H54 (cell line): ENCODE measurements around the gene AKNAD1.
"Not testable (repeated sequence)": the region's sequence is repeated elsewhere in the genome, so short reads cannot be mapped to it uniquely, and the experiment has no call there.

Source experiments
- DNase-seq: peaks from one replicate; pipeline ENCODE4 v3.0.0; 2011; ENCODE audit warnings: low spot score, mixed read lengths; ENCODE audit not compliant: insufficient read length
- FAIRE-seq: peaks from 3 replicates; lab custom pipeline; 2011; peaks lifted over from hg19 to GRCh38; lab: Jason Lieb, UNC
- POLR2A ChIP-seq: IDR thresholded peaks from 2 replicates; pipeline ENCODE4 v1.6.1; 2011; ENCODE audit warnings: low read depth, mild to moderate bottlenecking, low read length

AKNAD1 gene, protein sequence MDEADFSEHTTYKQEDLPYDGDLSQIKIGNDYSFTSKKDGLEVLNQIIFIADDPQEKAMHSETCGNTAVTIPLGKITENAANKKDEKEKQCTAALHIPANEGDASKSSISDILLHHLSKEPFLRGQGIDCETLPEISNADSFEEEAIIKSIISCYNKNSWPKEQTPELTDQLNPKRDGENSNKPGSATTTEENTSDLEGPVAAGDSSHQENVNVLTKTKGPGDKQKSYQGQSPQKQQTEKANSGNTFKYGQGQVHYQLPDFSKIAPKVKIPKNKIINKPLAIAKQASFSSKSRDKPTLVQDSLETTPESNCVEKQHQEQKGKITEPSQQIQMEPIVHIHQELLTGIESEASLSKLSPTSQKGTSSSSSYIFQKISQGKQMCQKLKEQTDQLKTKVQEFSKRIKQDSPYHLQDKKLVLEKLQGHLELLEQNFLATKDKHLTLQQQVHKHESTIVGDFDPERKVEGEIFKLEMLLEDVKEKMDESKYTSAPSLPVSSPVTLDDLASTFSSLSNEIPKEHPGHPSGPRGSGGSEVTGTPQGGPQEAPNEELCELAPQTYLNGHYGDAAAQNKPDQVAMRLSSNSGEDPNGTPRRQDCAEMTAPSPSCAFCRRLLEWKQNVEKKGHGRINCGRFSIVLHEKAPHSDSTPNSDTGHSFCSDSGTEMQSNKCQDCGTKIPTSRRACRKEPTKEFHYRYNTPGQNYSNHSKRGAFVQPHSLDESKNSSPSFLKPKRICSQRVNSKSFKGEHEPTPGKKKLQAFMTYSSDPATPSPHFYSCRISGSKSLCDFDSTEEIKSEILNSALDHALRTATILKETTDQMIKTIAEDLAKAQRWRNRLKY

DNA sequence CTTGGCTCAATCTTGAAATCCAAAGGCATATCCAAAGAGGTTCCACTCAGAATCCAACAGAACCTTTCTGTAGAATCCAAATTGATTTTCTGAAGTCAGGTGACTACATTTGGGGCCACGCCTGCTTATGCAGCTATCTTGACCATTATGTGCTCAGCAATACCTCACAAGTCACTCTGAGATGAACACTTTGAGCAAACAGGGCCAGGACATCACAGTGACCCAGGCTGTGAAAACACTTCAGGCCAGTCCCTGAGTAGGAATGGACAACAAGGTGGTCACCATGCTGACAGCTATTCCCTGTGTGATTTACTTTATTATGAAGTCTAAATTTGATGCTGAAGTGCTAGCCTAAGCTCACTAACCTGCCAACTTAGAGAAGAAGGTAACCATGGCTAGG lies at the start of gene AKNAD1:
Gene AKNAD1 (minus strand): TSS at position 101 of the 400 bp plus-strand sequence. CDS start 4,430 bp downstream, outside the sequence.
- FAIRE-seq (no peak), DNase-seq (no peak)
- TF ChIP-seq POLR2A = no peak

DNA sequence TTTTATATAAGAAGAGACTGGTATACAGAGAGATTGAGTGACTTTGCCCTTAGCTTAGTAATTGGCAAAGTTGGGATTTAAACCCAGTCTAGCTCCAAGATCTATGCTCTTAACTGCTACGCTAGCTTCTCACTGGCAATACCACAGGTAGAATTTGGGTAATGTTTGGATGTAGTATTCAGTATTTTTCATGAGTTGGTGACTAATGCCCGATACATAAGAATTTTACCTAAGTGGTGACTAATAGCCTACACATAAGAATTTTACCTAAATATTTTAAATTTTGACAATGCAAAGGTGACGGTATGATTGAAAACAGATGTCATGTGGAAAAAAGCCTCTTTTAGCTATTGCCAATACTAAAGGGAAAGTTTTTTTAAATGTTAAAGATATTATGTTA lies 44.2 kb upstream of the AKNAD1 start:
- TF ChIP-seq POLR2A = no peak
- DNase-seq (no peak), FAIRE-seq (no peak)

DNA sequence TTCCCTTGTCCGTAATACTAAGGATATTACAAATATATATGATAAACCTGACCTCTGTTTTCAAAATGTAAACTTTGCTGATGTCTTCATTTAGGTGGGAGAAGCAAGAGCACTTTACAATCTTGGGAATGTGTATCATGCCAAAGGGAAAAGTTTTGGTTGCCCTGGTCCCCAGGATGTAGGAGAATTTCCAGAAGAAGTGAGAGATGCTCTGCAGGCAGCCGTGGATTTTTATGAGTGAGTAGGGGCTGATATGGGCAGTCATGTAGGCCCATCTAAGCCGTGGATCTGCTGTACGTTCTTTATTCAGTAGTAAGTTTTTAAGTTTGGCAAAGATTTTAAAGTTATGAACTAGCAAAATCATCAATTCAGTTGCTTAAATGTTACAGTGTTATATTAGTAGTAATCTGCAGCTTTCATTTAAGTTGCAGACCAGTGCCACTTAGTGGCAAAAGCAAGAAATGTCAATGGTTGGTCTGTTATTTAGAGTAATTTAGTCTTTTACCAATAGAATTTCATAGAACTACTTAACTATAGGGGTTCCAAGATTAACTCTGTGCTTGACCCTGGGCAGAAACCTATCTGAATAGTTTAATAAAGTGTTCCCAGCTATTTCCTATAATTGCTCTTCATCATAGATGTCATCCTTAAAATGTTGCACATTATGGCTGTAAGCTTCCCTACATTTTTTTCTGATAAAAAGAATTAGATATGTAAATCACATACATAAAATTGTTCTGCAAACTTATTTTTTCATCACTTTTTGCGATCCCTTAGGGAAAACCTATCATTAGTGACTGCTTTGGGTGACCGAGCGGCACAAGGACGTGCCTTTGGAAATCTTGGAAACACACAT lies 41.2 kb upstream of the AKNAD1 start:
- FAIRE-seq = peak; percentile 87
- no peak for DNase-seq
- no peak for TF ChIP-seq POLR2A

DNA sequence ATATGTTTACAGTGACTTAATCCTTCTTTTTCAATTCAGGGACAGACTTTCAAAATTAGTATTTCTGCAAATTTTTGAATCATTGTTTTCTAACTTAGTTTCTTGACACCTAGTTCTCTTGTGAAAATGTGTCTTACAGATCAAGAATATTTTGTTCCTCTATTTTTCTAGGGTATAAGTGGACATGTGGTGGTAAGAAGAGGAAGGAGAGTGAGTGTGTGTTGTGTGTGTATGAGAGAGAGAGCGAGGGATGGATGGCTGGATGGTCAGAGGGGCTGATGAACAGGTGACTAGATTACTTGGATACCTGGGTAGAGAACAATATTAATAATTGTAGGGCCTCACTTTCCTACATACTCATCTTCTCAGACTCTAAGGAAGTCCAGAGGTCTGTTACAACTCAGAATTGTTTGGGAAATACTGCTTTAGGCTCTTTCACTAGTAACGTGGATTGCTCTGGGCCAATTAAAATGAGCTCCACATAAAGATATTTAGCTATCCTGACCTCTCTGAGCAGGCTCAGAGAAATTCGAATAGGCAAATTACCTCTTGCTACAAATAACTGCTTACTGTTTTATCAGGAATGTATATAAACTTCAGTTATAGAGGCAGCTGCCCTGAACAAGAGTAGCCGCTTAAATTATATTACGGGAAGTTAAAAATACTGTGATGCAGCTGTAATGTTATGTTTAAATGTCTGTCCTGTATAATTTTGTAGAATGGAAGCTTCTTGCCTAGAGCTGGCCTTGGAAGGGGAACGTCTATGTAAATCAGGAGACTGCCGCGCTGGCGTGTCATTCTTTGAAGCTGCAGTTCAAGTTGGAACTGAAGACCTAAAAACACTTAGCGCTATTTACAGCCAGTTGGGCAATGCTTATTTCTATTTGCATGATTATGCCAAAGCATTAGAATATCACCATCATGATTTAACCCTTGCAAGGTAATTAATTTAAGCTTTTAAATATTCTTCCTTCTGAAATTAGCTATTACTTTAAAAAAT lies 39.6 kb upstream of the AKNAD1 start:
- TF ChIP-seq POLR2A = no peak
- no peak for DNase-seq
- no peak for FAIRE-seq

DNA sequence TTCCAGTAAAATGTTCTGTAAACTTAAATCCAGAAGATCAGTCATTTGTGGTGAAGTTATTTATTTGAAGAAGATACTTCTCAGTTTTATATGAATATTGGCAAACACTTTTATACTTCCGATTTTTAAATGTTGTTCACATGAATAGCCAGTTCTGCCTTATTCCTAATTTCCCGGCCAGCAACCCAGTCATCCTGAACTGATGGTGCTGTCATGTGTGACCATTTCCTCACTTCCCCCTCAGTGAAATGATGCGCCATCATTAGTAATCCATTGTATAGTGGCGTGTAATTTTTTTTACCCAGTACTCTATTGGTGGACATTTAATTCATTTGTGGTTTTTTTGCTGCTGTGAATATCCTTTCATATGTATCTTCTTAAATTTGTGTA lies 36.2 kb upstream of the AKNAD1 start:
- no peak for TF ChIP-seq POLR2A
- DNase-seq (no peak), FAIRE-seq (no peak)

DNA sequence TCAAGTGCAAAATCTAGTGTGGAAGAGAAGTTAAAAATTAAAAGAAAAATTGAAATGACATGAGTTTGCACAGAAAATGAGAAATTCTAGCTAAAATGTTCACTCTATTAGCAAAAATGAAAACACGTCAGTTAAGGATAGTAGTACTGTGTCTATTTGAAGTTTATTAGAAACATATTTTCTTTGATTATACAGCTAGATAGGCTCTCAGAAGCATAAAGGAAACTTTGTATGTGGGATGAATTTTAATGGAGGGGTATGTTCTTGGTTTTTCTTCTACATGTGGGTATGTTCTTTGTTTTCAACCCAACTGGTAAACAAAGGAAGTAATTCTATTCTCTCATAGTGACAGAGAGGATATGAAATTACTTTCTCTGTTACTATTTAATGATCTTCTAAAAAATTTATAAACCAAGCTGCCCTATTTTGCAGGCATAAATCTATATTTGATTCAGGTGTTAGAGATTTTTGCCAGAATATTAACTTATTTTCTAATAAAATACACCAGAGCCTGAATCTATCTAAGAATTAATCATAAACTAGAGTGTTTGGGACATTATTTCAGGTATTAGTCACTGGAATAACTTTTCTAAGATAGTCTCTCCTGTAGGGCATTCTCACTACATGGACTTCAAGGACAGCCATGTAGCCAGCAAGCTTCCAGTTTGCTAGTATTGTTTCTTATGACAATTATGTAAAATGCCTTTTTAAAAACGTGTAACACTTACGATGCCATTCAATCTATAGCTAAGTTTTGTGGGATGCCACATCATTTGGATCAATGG lies 35.7 kb upstream of the AKNAD1 start:
- DNase-seq (no peak), FAIRE-seq (peak; percentile 74)
- no peak for TF ChIP-seq POLR2A

DNA sequence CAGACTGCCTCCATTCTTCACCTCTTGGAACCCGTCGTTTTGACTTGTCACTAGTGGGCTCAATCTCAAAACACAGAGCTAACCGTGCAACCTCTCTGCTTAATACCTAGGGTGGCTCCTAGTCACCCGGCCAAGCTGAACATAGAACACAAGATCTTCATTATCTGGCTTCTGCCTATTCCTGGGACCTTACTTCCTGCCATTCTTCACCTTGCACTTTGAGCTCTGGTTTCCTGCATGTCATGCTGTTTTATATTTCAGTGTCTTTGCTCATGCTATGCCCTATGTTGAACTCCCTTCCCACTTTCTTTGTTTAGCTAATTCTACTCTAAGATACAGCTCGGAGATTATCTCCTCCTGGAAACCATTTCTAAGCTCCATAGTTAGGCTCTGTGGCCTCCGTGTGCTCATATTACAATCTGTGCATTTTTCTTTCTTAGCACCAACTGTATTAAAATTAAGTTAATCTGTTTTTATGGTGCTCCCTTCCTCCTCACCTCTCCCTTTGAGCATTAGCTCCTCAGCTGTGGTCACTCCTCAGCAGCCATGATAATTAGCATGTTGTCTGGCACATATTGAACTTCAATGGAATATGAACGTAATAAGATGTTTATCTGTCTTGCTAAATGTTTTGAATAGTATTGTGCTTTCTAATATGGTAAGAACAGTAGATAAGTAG lies 33.0 kb upstream of the AKNAD1 start:
- DNase-seq = no peak
- no peak for TF ChIP-seq POLR2A
- FAIRE-seq = peak; percentile 41

DNA sequence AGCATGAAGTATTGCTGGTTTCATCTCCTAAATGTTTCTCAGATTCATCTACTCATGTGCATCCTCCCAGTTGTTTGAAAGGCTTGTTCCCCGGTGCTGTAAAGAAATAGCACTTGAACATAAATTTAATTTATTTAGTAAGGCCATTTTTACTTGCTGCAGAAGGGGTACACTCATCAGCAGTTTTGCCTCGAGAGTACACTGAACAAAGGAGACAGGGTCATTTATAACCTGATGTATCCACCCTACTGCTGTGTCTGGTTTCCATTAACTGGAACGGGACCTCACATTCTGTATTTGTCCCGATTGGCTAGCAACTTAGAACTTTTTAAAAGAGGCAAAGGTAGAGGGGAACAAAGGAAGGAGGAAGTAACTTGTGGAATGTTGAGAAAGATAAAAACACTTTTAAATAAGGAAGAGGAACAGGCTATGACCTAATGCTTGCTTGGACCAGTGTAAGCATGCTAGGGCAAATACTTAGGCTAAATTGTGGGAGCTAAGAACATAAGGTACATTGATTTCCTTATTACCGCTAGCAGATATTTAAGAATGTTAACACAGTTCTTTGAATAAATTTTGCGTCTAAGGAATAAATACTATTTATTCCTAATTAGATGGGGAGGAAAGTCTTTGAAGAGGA lies 32.2 kb upstream of the AKNAD1 start:
- not testable (repeated sequence) for FAIRE-seq, DNase-seq

DNA sequence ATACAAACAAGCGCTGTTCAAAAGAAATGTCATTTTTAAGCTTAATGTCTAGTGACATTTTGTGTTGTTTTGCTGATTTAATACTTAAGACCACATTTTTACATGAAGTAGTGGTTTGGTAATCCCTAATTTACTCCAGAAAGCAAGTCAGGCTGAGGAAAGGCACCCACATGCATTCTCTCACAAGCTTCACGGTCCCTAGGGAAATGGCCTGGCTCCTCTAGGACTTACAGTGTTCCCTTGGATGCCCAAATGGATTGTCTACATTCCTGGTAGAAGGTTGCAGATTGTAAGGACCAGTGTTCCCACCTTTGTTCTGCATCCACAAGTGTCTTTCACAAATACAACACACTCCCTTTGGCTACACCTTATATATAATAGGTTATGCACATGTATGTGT lies 29.4 kb upstream of the AKNAD1 start:
- DNase-seq (no peak), FAIRE-seq (no peak)
- TF ChIP-seq POLR2A = no peak

DNA sequence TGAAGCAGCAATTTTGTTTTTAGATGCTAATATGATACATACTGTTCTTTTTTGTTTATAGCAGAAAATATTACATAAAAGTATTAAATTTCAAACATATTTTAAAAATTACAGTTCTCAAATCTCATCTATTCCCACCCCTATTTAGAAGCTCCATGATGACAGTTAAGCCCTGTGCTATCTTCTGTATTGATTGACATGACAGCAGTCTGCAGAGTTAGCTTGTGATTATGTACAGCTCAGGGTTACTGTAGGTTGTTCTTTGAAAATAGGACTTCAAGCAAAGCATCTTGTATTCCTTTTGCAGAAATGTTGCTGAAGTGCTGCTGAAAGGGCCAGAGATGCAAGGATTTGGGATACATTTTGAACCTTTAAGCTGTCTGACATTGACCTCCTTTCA lies 28.1 kb upstream of the AKNAD1 start:
- FAIRE-seq = no peak
- no peak for DNase-seq
- TF ChIP-seq POLR2A = no peak

DNA sequence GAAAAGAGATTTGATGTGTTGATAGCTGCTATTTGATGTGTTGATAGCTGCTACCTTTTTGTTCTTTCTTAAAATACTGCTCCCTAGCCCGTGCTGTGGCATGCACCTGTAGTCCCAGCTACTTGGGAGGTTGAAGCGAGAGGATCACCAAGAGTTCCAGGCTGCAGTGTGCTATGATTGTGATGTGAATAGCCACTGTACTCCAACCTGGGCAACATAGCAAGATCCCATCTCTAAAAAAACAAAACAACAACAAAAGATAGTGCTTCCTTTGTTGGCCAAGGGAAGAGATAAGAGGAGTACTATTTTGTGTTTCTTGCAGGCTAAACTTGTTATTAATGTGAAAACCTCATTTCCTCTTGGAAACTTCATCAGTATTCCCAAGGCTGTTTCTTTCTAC lies 25.9 kb upstream of the AKNAD1 start:
- TF ChIP-seq POLR2A = no peak
- FAIRE-seq = no peak
- no peak for DNase-seq
